CD4-positive, alpha-beta T cell treated with Interferon gamma for 1 hour (primary cell): ENCODE measurements around the gene ADPRHL1.

ENCODE experiments used
- DNase-seq: peaks from one replicate; pipeline ENCODE4 v3.0.0-alpha.2; 2020

The ADPRHL1 gene

DNA sequence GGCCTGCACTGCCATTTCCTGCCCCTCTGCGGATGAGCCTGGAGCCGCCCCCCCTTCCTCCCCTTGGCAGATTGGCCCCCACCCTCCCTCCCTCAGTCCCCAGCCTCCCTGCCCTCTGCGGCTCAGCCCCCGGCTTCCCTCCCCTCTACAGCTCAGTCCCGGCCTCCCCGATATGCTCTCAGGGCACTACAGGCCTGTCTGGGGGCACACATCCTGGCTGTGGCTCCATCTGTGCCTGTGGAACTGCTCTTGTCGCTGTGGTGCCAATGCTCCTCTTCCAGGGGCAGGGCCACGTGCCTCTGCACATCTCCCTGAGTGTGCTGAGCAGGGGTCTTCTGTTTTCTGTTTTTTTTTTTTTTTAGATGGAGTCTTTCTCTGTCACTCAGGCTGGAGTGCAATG, 39.0 kb downstream of the ADPRHL1 start:
- no peak for DNase-seq

GRCh38 chr13:113413898-113414282, 39.4 kb downstream of the ADPRHL1 start:
- DNase-seq: no peak

DNA sequence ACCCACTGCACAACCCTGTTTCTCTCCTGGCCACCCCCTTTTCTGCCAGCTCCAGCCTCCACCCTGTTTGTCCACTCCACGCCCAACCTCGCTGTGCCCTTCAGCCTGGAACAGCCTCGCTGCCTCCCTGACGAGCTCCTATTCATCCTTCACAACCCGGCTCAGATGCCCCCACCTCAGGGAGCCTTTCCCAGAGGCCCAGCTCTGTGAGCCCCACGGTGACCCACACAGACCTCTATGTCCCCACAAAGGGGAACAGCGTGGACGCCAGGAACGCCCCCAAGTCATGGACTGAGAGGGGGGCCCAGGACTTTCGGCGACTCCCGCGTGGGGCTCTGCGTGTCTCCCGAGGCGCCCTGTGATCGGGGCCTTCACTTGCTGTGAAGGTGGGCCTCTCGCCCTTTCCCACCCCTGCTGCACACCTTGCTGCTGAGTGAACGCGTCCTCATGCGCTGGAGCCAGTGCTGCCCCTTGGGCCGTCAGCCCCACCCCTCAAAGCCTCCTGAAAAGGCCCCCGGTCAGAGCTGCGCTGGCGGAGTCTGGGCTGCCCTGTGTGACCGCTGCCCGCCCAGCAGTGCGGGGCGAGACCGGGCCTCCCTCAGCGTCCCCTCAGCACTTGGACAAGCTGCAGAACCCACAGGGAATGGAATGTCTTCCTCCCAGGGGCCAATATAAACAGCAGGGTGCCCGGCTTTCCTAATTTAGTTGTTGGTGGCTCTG, 40.0 kb downstream of the ADPRHL1 start:
- no peak for DNase-seq

DNA sequence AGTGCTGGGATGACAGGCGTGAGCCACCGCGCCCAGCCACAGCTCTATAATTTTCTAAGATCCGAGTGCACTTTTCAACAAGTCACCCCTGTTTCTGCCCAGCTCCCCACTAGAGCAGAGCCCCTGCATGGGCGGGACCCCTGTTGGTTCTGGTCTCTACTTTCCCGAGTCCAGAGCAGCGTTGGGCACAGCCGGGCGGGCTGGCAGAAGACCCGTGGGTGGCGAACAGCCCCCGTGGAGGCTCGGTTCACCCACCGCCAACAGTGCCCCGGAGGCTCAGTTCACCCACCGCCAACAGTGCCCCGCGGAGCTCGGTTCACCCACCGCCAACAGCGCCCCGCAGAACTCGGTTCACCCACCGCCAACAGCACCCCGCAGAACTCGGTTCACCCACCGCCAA, 40.8 kb downstream of the ADPRHL1 start:
- DNase-seq: no peak

GRCh38 chr13:113411216-113412023, 41.9 kb downstream of the ADPRHL1 start:
- no peak for DNase-seq

DNA sequence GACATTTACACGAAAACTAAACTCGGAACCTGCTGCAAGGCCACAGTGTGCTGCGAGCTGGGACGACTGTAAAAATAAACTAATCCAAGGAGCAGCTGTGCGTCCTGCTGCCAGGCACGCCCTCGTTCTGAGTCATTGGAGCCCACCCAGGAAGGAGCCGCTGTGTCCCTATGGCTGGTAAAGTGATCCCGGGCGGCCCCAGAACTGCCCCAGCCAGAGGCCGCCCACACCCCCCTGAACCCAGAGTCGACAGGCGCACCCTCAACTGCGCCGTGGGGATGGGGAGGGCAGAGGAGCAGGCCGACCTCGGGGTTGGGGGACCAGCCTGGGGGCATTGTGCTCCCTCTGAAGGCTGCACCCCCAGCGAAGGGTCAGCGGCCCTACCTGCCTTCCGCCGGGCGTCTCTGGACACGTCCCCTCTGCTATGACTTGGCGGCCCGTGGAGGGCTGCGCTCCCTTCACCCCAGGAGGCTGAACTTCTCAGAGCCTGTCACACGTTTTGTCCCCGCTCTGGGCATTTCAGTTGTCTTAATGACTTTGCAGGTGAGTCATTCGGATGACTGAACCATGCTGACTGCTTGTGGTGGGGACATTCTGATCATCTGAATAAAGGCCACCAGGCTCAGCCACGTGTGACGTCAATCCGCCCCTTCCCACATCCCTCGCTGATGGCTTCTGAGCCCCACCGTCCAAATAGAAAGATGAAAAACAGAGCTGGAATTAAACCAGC, 42.7 kb downstream of the ADPRHL1 start:
- no peak for DNase-seq

DNA sequence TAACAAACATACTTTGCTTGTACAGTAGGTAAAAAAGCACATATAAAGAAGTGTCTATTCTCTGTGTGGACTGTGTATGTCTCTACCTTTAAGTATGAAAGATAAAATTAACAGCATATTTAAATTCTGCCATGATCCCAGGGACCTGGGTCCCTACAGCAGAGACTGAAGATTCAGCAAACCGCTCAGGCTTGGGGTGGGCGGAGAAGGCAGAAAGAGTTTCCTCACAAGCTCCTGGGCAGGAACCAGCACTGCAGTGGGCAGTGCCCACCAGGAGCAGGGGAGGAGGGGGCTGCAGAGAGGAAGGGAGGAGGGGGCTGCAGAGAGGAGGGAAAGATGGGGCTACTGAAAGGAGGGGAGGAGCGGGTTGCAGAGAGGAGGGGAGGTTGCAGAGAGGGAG, 44.7 kb downstream of the ADPRHL1 start:
- DNase-seq: no peak

- no peak for DNase-seq
Measured at GRCh38 chr13:113407531-113408393, 45.5 kb downstream of the ADPRHL1 start.

DNA sequence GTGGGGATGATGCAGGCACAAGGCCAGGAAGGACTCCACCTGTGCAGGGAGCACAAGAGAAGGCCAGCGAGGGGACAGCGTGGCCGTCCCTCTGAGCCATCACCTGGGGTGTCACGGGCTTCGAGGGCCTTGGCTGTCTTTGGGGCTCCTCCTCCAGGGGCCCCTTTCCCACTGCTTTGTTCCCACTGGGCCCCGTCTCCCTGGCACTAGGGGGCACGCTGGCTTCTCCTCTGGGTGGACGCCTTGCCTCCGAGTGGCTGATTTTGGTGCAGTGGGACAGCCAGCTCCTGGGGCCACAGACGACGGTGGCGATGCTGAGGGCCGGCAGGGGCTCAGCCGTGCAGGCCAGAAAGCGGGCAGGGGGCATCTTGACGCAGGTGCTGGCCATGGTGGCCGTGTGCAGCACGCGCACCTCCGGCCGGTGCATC, 46.2 kb downstream of the ADPRHL1 start:
- no peak for DNase-seq

DNA sequence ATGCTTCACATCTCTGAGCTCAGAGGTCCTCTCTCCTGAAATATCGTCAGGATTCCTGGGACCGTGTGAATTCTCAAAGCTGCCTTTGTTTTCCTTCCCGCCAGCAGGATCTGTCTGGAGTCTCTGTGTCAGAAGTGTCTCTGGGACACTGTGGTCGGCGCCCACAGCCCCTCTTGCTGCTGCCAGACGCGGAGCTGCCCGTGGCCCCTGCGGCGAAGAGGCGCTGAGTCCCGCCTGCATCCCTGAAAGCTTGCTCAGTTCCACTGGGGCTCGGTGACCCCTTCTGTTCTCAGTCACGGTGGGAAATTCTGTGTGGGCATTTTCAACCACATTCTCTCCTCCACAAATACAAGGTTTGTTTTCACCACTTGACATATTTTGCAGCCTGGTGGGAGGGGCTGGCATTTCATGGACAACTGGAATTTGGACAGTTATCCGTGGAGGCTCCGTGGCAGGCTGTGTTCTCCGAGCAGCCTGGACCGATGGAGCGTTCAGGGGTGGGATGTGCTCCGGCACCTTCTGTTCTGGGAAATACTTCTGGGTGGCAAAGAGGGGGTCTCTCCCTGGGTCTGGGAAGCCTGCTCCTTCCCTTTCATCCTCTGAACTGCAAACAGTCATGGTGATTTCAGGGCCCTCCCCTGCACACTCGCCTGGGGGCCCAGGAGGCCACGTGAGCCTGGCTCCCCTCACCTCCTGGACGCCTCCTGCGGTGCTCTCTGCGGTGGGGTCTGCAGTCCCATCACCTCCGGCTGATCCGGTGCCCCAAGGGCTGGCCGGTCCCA, 46.8 kb downstream of the ADPRHL1 start:
- DNase-seq: no peak

DNA sequence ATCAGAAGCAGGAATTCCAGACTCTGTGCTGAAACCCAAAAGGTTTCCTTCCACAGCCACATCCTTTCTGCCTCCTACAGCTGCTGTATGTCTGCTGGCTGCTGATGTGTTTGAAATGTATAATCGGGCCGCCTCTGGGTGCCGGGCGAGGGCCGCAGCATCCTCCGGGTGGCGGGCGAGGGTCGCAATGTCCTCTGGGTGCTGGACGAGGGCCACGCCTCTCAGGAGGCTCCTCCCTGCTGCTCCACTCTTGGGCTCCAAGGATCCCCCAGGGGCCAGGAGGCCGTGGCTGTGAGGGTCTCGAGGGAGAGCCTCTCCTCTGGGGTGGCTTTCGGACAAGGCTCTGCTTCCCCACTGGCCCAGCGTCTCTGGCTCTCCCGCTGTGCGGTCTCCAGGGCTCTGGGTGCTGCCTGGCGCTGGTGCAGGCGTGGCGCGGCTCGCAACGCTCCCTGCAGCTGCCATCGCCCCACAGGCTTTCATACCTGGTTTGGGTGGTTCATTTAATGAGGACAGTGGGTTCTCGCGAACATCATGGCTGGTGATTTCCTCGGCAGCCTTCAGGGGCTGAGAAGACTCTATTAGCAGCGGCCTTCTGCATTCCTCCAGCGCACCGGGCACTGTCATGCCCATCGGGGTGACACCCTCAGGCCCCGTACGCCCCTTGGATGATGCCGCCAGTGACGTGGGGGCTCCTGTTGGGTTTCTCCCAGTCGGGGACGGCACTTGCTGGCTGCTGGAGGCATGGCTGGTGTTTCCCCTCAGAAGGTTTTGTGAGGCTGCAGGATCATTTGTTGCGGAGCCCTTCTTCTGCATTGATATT, 47.6 kb downstream of the ADPRHL1 start:
- no peak for DNase-seq

GRCh38 chr13:113404723-113405471, 48.4 kb downstream of the ADPRHL1 start:
- DNase-seq: no peak

- no peak for DNase-seq
Measured at GRCh38 chr13:113404366-113404722, 48.9 kb downstream of the ADPRHL1 start.

- DNase-seq: no peak
Measured at GRCh38 chr13:113403255-113404104, 49.8 kb downstream of the ADPRHL1 start.

- DNase-seq: no peak
Measured at GRCh38 chr13:113402471-113403254, 50.6 kb downstream of the ADPRHL1 start.

DNA sequence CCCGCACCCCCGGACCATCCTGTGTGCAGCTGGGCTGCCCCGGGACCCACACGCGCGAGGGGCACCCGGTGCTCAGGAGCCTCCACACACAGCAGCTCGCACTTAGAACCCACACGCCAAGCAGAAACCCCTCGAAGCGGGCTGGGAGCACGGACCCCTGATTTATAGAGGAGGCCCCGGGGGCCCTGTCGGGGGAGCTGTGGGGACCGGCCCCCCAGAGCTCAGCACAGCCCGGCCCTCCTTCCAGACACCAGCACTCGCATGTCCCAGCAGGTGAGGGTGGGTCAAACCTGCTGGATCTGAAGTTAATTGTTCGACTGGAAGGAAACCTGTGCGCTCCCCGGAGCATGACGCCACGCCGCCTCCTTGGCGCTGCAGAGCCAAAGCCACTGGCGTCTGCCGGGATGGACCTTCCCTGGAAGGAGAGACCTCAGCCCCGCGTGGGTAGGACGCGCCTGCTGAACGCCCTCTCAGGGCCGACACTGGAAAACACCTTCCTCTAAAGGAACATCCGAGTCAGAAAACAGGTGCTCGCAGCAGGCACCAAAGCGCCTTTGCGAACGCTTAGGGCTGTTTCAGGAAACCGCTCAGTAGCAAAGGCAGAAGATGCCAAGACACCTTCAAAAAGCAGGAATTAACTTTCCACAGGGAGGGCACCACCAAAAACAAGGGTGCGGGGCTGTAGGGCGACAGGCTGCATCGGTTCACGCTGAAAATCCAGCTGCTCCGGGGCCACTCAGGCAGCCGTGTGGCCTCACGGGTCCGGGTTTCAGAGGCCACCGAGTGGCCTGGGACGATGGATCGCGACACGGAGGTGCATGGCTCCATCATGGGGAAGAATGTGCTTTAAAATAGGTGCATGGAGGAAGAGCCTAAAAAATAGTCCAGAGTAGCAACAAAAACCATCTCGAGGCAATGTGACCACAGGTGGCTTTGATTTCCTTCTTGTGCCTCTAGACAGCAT, 51.6 kb downstream of the ADPRHL1 start:
- DNase-seq: no peak
